ENCODE data around the gene DNAH14. TPM values are rescaled to one million over a fixed set of nuclear protein-coding genes. Genes with fewer than 3 reads are reported as not detected.
"Not testable (repeated sequence)": the region's sequence is repeated elsewhere in the genome, so short reads cannot be mapped to it uniquely, and the experiment has no call there.

The DNAH14 gene
- 10 to 100 TPM; 12.1 to 21.4 (median 18.4) TPM for polyA plus RNA-seq (ENCODE audit: insufficient read length in 4 of 4)

GRCh38 chr1:224929335-224930237 lies at the start of gene DNAH14:
TSS of gene DNAH14 (plus strand) at chr1:224929675. CDS start at chr1:224952703, 23,028 bp downstream.
- peak in 3 of 4 donors; percentile 37 to 61 (median 58) for DNase-seq (ENCODE audit: low read depth in 4 of 4, low spot score in 2 of 4)

GRCh38 chr1:224880593-224881307 lies 48.7 kb upstream of the DNAH14 start:
- no peak for DNase-seq (ENCODE audit: low read depth in 4 of 4, low spot score in 2 of 4)

GRCh38 chr1:224881308-224881692 lies 48.2 kb upstream of the DNAH14 start:
- DNase-seq (ENCODE audit: low read depth in 4 of 4, low spot score in 2 of 4) = not testable (repeated sequence)

GRCh38 chr1:224881762-224882211 lies 47.7 kb upstream of the DNAH14 start:
- DNase-seq (ENCODE audit: low read depth in 4 of 4, low spot score in 2 of 4) = no peak

- DNase-seq (ENCODE audit: low read depth in 4 of 4, low spot score in 2 of 4) = no peak
Observed at GRCh38 chr1:224882264-224882663, 47.2 kb upstream of the DNAH14 start.

- DNase-seq (ENCODE audit: low read depth in 4 of 4, low spot score in 2 of 4) = no peak
Observed at GRCh38 chr1:224883091-224883490, 46.4 kb upstream of the DNAH14 start.

- DNase-seq (ENCODE audit: low read depth in 4 of 4, low spot score in 2 of 4) = peak in 1 of 4 donors; percentile 48
Observed at GRCh38 chr1:224884361-224884801, 45.1 kb upstream of the DNAH14 start.

- DNase-seq (ENCODE audit: low read depth in 4 of 4, low spot score in 2 of 4) = not testable (repeated sequence)
Observed at GRCh38 chr1:224885376-224885775, 44.1 kb upstream of the DNAH14 start.

- DNase-seq (ENCODE audit: low read depth in 4 of 4, low spot score in 2 of 4) = no peak
Observed at GRCh38 chr1:224894915-224895314, 34.6 kb upstream of the DNAH14 start.

- DNase-seq (ENCODE audit: low read depth in 4 of 4, low spot score in 2 of 4) = no peak
Observed at GRCh38 chr1:224896130-224896781, 33.2 kb upstream of the DNAH14 start.

GRCh38 chr1:224897529-224898327 lies 31.7 kb upstream of the DNAH14 start:
- no peak for DNase-seq (ENCODE audit: low read depth in 4 of 4, low spot score in 2 of 4)

- no peak for DNase-seq (ENCODE audit: low read depth in 4 of 4, low spot score in 2 of 4)
Observed at GRCh38 chr1:224898937-224899336, 30.5 kb upstream of the DNAH14 start.

- DNase-seq (ENCODE audit: low read depth in 4 of 4, low spot score in 2 of 4) = no peak
Observed at GRCh38 chr1:224900062-224900630, 29.3 kb upstream of the DNAH14 start.

GRCh38 chr1:224901087-224901810 lies 28.2 kb upstream of the DNAH14 start:
- DNase-seq (ENCODE audit: low read depth in 4 of 4, low spot score in 2 of 4) = no peak

- DNase-seq (ENCODE audit: low read depth in 4 of 4, low spot score in 2 of 4) = no peak
Observed at GRCh38 chr1:224903955-224904354, 25.5 kb upstream of the DNAH14 start.

- no peak for DNase-seq (ENCODE audit: low read depth in 4 of 4, low spot score in 2 of 4)
Observed at GRCh38 chr1:224906340-224906739, 23.1 kb upstream of the DNAH14 start.

- DNase-seq (ENCODE audit: low read depth in 4 of 4, low spot score in 2 of 4) = no peak
Observed at GRCh38 chr1:224911217-224911616, 18.3 kb upstream of the DNAH14 start.

- DNase-seq (ENCODE audit: low read depth in 4 of 4, low spot score in 2 of 4) = no peak
Observed at GRCh38 chr1:224914292-224914900, 15.1 kb upstream of the DNAH14 start.

- no peak for DNase-seq (ENCODE audit: low read depth in 4 of 4, low spot score in 2 of 4)
Observed at GRCh38 chr1:224919508-224919907, 10.0 kb upstream of the DNAH14 start.

Measured in left renal cortex interstitium (tissue), 4 donors.